Raji (cell line): ENCODE data around the gene HABP2.

ENCODE experiments used
- POLR2A ChIP-seq: IDR thresholded peaks from 2 replicates; pipeline ENCODE4 v1.6.1; 2011; ENCODE audit warnings: low read depth, low read length, control low read depth; ENCODE audit not compliant: insufficient read depth

The HABP2 gene

DNA sequence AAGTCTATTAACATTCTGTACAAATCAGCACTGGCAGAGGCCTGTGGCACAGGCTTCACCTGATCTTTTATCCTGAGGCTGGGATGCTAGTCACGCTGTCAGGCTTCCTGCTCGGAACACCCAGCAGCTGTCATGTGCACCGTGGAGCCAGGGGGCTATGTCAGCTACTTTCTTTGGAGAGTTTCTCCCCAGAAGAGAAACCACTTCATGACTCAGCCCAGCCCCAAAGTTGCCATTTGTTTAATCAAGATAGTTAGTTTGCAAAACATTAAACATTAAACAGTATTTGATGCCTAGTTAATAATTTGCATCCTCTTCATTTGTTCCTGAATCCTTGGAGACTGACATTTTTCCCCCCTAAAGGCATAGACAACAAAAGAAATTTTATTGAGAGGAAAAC lies at the start of gene HABP2:
Gene HABP2 (plus strand): TSS at position 353 of the 400 bp plus-strand sequence. CDS start 69 bp downstream, outside the sequence.
- TF ChIP-seq POLR2A = no peak

DNA sequence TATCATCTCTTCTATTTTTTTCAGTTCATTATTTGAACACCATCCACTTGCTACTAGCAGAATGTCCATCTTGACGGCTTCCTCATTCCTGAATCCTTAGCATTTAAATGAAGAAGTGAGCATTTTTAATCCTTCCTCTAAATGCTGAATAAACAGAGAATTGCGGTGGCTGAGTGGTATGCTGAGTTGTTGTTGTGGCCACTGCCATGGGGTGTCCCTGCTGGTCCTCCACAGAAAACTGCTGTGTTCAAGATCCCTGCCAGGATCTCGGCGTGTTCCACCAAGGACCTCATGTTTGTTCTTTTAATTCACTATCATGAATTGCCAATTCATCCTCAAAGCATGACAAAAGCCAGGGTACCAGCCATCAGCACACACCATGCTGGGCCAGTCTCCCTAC lies 48.9 kb upstream of the HABP2 start:
- no peak for TF ChIP-seq POLR2A

DNA sequence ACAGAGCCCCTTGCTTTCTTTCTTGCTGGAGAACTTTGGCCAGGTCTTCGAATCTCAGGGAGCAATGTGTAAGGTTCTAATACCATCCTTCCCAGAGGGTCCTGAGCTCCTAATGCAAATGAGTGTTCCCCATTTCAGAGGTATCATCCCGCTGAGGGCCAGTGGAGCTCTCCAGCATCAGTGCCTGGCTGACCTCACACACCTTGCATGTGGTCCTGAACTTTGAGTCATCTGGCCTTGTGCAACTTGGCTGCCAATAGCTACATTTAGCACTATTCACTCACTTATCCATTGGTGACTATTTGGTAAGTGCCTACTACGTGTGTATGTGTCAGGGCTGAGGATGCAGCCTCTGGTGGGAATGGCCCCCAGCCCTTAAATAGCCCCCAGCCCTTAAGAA lies 48.4 kb upstream of the HABP2 start:
- TF ChIP-seq POLR2A = no peak

DNA sequence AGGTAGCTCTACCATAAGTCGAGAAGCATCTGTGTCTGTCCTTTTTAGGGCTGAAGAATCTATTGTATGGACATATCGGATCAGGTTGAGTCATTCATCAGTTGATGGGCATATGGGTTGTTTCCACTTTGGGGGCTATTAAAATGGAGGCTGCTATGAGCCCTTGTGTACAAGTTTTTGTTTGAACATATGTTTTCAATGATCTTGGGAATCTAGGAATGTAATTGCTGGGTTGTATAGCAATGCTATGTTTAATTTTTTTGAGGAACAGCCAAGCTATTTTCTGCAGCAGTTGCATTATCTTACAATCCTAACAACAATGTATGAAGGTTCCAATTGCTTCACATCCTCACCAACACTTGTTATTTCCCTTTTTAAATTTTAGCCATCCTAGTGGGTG lies 46.4 kb upstream of the HABP2 start:
- TF ChIP-seq POLR2A = no peak

DNA sequence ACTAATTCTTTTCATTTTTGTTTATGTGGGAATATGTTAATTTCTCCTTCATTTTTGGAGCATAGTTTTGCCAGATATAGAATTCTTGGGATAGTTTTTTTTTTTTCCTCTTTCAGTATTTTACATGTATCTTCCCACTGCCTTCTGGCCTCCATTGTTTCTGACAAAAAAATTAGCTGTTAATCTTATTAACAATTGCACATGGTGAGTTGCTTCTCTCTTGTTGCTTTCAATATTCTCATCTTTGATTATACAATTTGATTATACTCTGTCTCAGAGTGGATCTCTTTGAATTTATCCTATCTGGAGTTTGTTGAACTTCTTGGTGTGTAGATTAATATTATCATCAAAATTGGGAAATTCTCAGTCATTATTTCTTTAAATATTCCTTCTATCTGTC lies 41.4 kb upstream of the HABP2 start:
- no peak for TF ChIP-seq POLR2A

DNA sequence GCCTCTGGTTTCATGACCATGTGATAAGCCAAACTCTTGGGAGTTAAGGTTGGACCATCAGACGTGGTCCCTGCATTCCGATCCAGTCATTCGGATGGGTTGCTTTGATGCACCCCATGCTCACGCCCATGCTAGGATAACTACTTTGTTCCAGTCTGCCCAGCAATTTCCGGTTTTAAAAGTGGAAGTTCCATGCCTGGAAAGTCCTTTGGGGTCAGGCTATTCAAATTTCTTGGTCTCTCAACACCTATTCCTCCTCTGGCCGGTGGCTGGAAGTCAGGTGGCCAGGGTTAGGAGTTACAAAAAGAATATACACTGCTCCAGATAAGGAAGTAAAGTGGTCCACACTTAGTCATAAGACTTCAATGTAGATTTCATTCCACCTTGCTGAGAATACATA lies 37.7 kb upstream of the HABP2 start:
- no peak for TF ChIP-seq POLR2A

DNA sequence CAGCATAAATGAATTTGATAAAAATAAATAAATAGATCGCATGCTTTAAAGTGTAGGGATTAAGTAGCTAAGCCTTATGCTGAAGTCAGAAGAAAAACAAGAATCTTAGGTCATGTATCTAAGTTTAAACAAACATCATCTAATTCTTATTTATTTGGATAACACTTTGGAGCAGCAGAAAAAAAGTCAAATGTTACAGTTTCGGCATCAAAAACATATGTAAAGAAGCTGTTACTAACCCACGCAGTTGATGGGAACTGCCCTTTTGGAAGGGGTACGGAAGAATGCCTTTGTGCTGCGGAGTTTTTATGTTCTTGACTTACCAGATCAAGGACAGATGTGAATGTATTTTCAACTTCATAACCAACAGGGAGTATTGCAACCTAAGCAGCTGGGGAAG lies 37.3 kb upstream of the HABP2 start:
- no peak for TF ChIP-seq POLR2A

DNA sequence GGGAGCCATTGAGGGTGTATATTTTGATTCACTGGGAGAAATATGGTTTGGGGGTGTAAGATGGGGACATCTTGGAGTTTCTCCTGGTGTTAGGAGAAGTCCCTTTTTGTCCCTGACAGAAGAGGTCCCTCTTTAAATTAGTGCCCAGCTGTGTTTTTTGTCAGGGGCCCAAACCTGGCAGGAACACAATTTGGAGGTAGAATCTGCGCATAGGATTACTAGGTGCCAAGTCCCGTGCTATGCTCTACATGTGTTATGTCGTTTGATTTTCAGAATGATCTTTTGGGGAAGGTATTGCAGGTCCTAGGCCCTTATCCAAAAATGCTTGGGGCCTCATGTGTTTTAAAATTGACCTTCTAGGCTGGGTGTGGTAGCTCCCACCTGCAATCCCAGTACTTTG lies 36.8 kb upstream of the HABP2 start:
- TF ChIP-seq POLR2A = no peak

DNA sequence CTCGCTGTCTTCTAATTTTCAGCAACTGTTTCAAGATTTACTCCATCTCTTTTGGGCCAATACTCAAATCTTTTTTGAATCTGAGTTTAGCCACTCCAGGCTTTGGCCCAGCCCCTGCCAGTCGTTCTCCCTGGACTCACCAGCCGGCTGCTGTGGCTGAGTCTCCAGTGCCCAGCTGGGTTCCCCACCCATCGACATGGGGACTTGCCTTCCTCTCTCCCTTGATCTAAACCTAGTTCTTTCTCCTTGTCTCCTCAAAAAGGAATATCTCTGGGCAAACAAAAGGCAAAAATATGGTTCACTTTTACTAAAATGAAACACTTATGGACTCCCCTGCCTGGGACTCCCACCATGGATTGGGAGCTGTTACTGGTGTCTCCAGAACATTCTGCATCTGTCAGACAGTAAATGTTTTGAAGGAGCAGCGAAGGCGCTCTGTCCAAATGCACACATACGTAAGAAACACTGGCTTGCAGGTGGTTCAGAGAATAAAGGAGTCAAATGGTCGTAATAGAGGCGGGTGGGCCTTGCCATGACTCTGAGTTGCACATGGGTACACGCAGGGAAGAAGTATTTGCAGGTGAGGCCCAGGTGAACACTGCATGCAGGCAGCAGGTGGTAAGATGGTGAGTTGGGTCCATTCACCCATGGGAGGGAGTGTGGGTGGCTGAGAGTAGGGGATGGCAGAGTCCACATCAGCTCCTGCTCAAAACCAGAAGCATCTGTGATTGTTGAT lies 35.5 kb upstream of the HABP2 start:
- no peak for TF ChIP-seq POLR2A

DNA sequence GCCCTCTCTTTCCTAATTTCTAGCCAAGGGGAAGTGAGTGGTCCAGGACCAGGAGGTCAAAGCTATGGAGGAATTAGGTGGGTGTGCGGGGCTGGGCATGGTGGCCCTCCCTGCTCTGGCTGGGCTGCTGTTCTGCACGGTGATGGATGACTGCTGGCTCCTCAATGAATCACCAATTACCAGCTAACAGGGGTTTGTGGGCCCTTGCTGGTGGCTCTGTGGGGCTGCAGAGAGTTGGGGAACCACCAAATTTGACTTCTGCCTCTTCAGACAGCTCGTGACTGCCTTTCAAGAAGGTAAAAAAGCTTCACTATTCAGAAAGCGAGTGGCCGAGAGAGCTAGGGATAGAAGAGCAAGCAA lies 35.0 kb upstream of the HABP2 start:
- no peak for TF ChIP-seq POLR2A

DNA sequence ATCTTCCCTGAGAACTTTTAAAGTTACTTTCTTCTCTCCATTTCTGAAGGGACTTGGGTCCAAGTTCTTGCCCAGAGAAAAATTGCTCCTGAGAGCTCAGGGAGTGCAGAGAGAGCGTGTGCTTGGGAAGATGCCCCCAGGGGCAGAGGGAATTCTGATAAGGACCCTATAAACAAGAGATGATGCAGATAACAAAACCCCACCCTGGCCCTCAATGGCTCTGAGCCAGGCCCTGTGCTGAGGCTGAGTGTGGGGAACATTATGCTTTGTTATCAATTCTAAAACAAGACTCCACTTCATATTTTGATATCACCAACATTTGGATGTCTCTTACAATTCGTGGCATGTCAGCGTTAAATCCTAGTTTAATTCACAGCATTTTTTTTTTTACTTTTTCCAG lies 34.4 kb upstream of the HABP2 start:
- TF ChIP-seq POLR2A = no peak

DNA sequence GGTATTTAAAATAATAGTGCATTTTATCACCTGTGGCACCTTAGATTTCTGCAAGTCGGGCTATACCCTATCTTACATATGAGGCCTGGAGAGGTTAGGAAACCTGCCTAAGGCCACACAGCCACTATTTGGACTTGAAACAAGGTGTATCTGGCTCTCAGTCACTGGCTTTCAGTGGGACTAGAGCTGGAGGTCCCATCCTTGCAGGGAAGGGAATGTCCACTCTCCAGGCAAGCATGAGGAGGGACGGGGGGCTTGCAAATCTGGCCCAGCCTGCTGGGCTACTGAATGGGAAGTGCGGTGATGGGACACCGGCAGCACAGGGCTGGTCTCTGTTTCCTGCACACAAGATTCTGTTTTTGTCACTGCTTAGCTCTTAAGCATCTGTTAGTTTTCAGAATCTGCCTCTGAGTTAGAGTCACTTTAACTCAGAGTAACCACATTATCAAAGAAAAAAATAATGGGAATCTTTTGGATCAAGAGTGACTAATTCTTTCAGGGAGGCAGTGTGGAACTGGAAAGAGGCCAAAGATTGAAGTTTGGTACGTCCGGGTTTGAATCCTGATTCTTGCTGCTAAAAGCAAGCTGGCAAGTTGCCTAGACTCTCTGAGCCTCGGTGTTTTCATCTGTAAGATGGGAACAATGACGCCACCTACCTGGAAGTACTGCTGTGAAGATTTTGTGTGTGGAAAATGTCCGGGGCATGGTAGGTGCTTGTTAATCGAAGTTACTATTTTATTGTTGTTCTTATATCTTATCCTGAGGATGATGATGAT lies 33.8 kb upstream of the HABP2 start:
- no peak for TF ChIP-seq POLR2A

DNA sequence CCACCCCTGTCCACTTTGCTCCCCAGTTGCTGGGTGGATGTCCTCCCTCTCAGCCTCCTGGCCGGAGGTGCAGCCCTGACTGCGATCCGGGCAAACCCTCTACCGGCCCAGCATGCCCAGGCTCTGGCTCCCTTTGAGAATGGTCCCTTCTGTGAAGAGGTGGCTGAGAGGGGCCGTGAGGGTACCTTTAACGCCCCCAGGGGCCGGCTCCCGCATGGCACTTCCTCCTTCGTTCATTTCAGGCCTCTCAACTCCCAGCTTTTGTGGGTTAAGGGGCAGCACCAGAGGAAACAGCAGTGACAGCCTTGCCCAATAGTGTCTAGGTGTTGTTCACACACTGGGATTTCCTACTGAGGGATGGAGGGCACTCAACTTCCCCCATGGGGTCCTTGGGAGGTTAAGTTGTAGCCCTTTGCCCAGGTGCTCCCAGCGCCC lies 33.2 kb upstream of the HABP2 start:
- TF ChIP-seq POLR2A = no peak

DNA sequence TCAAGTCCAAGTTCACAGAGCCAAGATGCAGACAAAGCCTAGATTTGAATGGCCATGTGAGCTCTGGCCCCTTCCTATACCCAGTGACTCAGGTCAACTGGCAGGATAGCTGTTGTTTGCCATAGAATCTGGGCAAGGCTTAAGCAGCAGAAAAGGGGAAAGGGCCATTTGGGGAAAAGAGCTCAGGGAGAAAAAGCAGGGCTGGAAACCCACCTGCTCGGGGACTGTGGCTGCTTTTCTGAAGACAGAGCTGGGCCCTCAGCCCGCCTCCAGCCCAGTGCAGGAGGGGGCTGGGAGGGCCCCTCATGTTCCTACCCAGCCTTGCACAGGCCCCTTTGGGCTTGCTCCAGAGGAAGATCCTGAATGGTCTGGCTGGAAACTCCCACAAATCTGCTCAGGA lies 32.6 kb upstream of the HABP2 start:
- no peak for TF ChIP-seq POLR2A

DNA sequence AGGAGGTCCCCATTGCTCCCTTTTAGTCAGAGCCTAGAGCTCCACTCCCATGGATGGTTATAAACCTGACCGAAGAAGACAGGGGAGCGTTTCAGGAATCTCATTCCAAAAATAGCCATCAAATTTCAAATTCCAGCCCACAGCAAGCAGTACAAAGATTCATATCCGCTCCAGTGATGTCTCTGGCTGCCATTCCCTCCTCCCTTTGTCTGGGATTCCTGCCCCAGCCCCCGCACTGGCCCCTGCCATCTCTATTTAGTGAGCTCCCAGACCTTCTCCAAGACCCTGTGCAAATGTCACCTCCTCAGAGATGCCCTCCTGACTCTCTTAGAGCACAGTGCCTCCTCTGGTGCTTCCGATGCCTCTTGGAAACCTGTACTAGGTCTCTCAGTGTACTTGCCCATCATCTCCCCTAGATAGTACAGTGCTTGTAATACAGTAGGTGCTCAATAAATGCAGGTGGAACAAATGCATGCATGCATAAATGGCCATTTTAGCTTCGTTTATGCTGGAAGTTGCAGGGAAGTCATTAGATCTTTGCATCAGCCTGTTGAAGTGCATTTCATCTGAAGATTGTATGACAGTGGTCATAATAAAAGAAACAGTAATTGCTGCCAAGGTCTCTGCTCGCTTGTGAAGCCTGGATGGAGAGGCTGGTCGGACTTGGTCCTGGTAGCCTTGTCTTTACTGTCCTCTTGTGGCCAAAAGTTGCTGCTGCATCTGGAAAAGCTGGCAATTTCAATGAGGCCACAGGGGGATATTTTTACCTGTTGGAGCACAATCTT lies 32.0 kb upstream of the HABP2 start:
- no peak for TF ChIP-seq POLR2A

DNA sequence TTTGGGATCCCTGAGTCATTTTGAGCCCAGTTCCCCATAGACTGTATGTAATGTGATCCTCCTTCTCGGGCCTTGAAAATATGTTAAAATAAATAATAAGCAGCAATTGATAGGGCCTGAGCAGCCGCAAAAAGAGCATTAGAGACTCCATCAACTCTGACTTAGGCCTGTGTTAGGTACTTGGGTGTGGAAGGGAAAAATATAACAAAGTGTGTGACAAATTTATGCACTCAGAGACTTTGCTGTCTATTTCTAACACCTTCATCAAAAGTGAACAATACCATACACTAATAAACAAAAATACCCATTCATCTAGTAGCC lies 31.4 kb upstream of the HABP2 start:
- no peak for TF ChIP-seq POLR2A
